Measurements from ENCODE around the gene FGF14. TPM values are rescaled to one million over a fixed set of nuclear protein-coding genes. Genes with fewer than 3 reads are reported as not detected.

FGF14 gene
- total RNA-seq, 4 donors from 2014 or later = 0.28 to 2.3 (median 0.35) TPM; not detected in 1

GRCh38 chr13:102136735-102137296, 265.0 kb downstream of the FGF14 start:
- TF ChIP-seq CTCF (IDR thresholded peaks at IDR 0.05) (no peak), POLR2A (IDR thresholded peaks at IDR 0.05) (no peak)
- no peak overlapping the region for H3K27ac ChIP-seq
- no peaks in the 10 kb centered on the region for H3K27me3 ChIP-seq
- H3K36me3 ChIP-seq = no peaks in the 10 kb centered on the region
- DNase-seq = no peak
- no peak overlapping the region for H3K4me3 ChIP-seq
- no peaks in the 10 kb centered on the region for H3K9me3 ChIP-seq
- no peaks in the 10 kb centered on the region for H3K4me1 ChIP-seq

DNA sequence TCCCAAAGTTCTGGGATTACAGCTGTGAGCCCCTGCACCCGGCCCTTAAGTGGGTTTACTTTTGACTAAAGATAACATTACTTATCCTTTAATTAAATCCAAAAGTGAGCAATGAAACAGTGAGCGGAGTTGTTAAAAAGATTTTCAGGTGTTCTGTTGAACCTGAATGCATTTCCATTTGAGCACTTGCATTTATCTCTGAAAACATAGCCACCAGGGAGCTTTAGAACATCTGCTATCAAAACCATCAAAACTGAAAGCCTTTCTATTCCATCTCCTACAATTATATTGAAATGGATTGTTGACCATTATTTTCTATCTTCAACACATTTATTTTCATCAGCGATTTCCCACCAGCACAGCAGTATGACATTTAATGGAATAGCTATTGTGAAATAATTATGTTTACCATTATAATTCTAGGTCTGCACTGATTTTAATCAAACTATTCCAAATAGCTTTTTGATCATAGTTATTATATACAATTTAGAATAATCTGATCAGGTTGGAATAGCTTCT, 269.0 kb downstream of the FGF14 start:
- DNase-seq = no peak
- no peaks in the 10 kb centered on the region for H3K36me3 ChIP-seq
- no peaks in the 10 kb centered on the region for H3K4me1 ChIP-seq
- TF ChIP-seq CTCF (IDR thresholded peaks at IDR 0.05) (no peak), POLR2A (IDR thresholded peaks at IDR 0.05) (no peak)
- H3K9me3 ChIP-seq = no peaks in the 10 kb centered on the region
- no peak overlapping the region for H3K4me3 ChIP-seq
- H3K27me3 ChIP-seq = no peaks in the 10 kb centered on the region
- no peak overlapping the region for H3K27ac ChIP-seq

GRCh38 chr13:102131246-102131645, 270.6 kb downstream of the FGF14 start:
- Histone ChIP-seq H3K9me3 (no peaks in the 10 kb centered on the region), H3K27ac (no peak overlapping the region), H3K36me3 (no peaks in the 10 kb centered on the region), H3K4me1 (no peaks in the 10 kb centered on the region), H3K27me3 (no peaks in the 10 kb centered on the region), H3K4me3 (no peak overlapping the region)
- TF ChIP-seq POLR2A (IDR thresholded peaks at IDR 0.05) (no peak), CTCF (IDR thresholded peaks at IDR 0.05) (no peak)
- no peak for DNase-seq

- TF ChIP-seq CTCF (IDR thresholded peaks at IDR 0.05) (no peak), POLR2A (IDR thresholded peaks at IDR 0.05) (no peak)
- no peak for DNase-seq
Observed at GRCh38 chr13:102128216-102128810, 273.5 kb downstream of the FGF14 start.

DNA sequence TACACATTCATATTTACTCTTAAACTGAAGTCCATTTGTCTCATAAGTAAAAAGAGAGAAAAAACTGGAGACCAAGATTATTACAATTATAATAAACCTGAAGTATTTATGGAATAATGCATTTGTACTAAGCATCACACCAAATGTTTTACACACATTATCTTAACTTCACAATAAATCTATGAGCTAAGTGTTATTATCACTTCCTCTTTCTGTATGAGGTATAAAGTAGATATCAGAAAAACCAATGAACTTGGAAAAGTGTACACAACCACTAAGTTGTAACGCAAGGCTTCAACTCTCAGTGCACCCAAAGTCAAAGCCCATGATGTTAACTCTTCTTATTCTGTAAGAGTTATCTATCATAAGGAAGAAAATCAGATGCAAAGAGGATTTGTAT, 274.7 kb downstream of the FGF14 start:
- Histone ChIP-seq H3K4me1 (no peaks in the 10 kb centered on the region), H3K27me3 (no peaks in the 10 kb centered on the region), H3K36me3 (no peaks in the 10 kb centered on the region), H3K27ac (no peak overlapping the region), H3K4me3 (no peak overlapping the region), H3K9me3 (no peaks in the 10 kb centered on the region)
- TF ChIP-seq CTCF (IDR thresholded peaks at IDR 0.05) (no peak), POLR2A (IDR thresholded peaks at IDR 0.05) (no peak)
- DNase-seq = no peak

More at GRCh38 chr13:102128216-102128810, 273.5 kb downstream of the FGF14 start:
- Histone ChIP-seq H3K27me3 (no peaks in the 10 kb centered on the region), H3K4me3 (no peak overlapping the region), H3K9me3 (no peaks in the 10 kb centered on the region), H3K4me1 (no peaks in the 10 kb centered on the region), H3K36me3 (no peaks in the 10 kb centered on the region), H3K27ac (no peak overlapping the region)

Data from Peyer's patch (tissue), 4 donors.